Panc1 (cell line): ENCODE results near the gene LENEP. TPM values are rescaled to one million over a fixed set of nuclear protein-coding genes. Genes with fewer than 3 reads are reported as not detected.
A peak's percentile ranks its signal among the peaks of the same experiment; 100 is the strongest.
"Not testable (repeated sequence)": the region's sequence is repeated elsewhere in the genome, so short reads cannot be mapped to it uniquely, and the experiment has no call there.

Experiments
- ATAC-seq: fragments of 200-7000 bp; cut with Tn5 transposase; 2 replicates; pipeline ENCODE4 v1.9.1; 2020; ENCODE audit warnings: mild to moderate bottlenecking, moderate library complexity
- BruUV-seq: library from RNA; stranded (reverse); fragments of 400-500 nt; replicated peaks from 2 replicates; lab custom pipeline; 2021; lab: Mats Ljungman, UMichigan
- CTCF ChIA-PET: fragments of 300-600 bp; sonication (Branson Sonifier 250); formaldehyde crosslinking; loops from one replicate; lab custom pipeline; 2022; ENCODE audit warnings: antibody characterized with exemption; lab: Charles Lee
- POLR2A ChIA-PET: fragments of 300-600 bp; sonication (Branson Sonifier 250); formaldehyde crosslinking; loops from one replicate; lab custom pipeline; 2022; ENCODE audit warnings: antibody characterized with exemption; lab: Charles Lee
- DNase-seq: peaks from one replicate; pipeline ENCODE4 v3.0.0-alpha.2; 2010; ENCODE audit warnings: low read depth, low spot score
- H3K27ac ChIP-seq: 2 replicates; pipeline ENCODE4 v1.5.1; 2011; ENCODE audit warnings: mild to moderate bottlenecking, low read length, inconsistent platforms
- H3K27me3 ChIP-seq: fragments of 200-500 bp; sonication (Bioruptor generic); 2 replicates; pipeline ENCODE4 v1.6.0; 2014; ENCODE audit warnings: low read length, inconsistent platforms; ENCODE audit not compliant: control insufficient read depth, insufficient read depth
- H3K36me3 ChIP-seq: fragments of 200-500 bp; sonication (Bioruptor generic); 2 replicates; pipeline ENCODE4 v1.5.1; 2014; ENCODE audit warnings: inconsistent platforms, mild to moderate bottlenecking, low read length, moderate library complexity; ENCODE audit not compliant: control insufficient read depth, insufficient read depth
- H3K4me1 ChIP-seq: 2 replicates; pipeline ENCODE4 v1.5.1; 2011; ENCODE audit warnings: inconsistent platforms, mild to moderate bottlenecking, low read length, moderate library complexity; ENCODE audit not compliant: control insufficient read depth, insufficient read depth
- H3K4me3 ChIP-seq, 2 experiments: 2 replicates each; pipeline ENCODE4 v1.5.1; 2011 to 2012; ENCODE audit warnings: low read depth in 2 of 2, low read length in 2 of 2, mild to moderate bottlenecking in 2 of 2, inconsistent platforms in 1 of 2, moderate library complexity in 1 of 2
- H3K9me3 ChIP-seq: fragments of 200-500 bp; sonication (Bioruptor generic); 2 replicates; pipeline ENCODE4 v1.5.1; 2014; ENCODE audit warnings: low read depth, mild to moderate bottlenecking, inconsistent platforms, low read length, moderate library complexity; ENCODE audit not compliant: control insufficient read depth, insufficient read depth
- POLR2AphosphoS5 ChIP-seq: IDR thresholded peaks from 2 replicates; pipeline ENCODE4 v1.6.1; 2012; ENCODE audit warnings: mild to moderate bottlenecking, low read depth, low read length, moderate library complexity
- SIN3A ChIP-seq: IDR thresholded peaks from 2 replicates; pipeline ENCODE4 v1.6.1; 2012; ENCODE audit warnings: low read depth, mild to moderate bottlenecking, low read length, moderate library complexity, borderline replicate concordance; ENCODE audit not compliant: insufficient read depth
- TCF7L2 ChIP-seq: IDR thresholded peaks from 2 replicates; pipeline ENCODE4 v1.6.1; 2011; ENCODE audit warnings: mild to moderate bottlenecking, low read depth, low read length, inconsistent platforms
- in situ Hi-C: cut with HindIII; loops from 2 replicates; pipeline ENCODE4 v1.10.0; 2016; ENCODE audit warnings: low sequenced_read_pairs, low pct_unique_long_range_greater_than_20kb
- intact Hi-C: fragments of 100-400 bp; cut with micrococcal nuclease; formaldehyde crosslinking; loops from one replicate; pipeline ENCODE4 v1.10.0; 2022; ENCODE audit not compliant: unreplicated experiment
- total RNA-seq: library from RNA; stranded (reverse); gene quantifications from one replicate; pipeline ENCODE4 v1.2.1, GENCODE V29; 2021; ENCODE audit not compliant: unreplicated experiment
- TF ChIP-seq, protein P1 (sequence below), 2 experiments: IDR thresholded peaks; 2 replicates each; pipeline ENCODE4 v1.6.1; 2011 to 2012; ENCODE audit warnings: low read depth in 2 of 2, control low read depth in 1 of 2, low read length in 1 of 2, mild to moderate bottlenecking in 1 of 2, moderate library complexity in 1 of 2; ENCODE audit not compliant: insufficient read depth in 1 of 2
- TF ChIP-seq, protein P2 (sequence below): fragments of 450-650 bp; IDR thresholded peaks from 2 replicates; pipeline ENCODE4 v1.5.1; 2017; ENCODE audit warnings: mild to moderate bottlenecking

Gene LENEP
- total RNA-seq, 1 experiment from 2014 or later = 0.67 TPM

DNA sequence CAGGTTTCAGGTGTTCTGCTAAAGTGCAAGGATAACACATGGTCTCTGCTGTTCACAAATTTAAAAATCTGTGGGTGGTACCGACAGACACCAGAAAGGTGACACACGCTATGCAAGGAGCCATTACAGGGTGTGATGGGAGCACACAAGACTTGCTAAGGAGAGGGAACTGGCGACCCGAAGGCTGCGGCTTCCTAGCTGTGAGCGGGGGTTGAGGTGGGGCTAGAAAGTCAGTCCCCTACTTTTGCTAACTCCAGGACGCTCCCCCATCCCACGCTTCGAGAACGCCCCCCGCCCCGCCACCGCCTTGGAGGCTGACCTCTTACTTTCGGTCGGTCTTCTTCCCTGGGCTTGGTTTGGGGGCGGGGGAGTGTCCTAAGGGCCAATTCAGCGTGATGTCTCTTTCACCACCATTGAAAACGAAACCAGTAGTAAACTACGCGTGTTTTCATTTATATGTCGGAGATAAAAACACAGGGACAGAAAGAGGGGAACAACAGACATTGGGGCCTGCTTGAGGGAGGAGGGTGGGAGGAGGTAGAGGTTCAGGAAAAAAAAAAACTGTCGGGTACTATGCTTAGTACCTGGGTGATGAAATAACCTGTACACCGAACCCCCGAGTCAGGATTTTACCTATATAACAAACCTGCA is 17.9 kb upstream of the LENEP start:
- CTCF ChIA-PET = interaction anchor here (1.0 kb wide), 1 partner anchor 42 kb away, joined by 3 read pairs; no protein-coding TSS in a partner anchor
- TF ChIP-seq SIN3A (no peak), POLR2AphosphoS5 (no peak), TCF7L2 (no peak)
- TF ChIP-seq, protein P1, sequence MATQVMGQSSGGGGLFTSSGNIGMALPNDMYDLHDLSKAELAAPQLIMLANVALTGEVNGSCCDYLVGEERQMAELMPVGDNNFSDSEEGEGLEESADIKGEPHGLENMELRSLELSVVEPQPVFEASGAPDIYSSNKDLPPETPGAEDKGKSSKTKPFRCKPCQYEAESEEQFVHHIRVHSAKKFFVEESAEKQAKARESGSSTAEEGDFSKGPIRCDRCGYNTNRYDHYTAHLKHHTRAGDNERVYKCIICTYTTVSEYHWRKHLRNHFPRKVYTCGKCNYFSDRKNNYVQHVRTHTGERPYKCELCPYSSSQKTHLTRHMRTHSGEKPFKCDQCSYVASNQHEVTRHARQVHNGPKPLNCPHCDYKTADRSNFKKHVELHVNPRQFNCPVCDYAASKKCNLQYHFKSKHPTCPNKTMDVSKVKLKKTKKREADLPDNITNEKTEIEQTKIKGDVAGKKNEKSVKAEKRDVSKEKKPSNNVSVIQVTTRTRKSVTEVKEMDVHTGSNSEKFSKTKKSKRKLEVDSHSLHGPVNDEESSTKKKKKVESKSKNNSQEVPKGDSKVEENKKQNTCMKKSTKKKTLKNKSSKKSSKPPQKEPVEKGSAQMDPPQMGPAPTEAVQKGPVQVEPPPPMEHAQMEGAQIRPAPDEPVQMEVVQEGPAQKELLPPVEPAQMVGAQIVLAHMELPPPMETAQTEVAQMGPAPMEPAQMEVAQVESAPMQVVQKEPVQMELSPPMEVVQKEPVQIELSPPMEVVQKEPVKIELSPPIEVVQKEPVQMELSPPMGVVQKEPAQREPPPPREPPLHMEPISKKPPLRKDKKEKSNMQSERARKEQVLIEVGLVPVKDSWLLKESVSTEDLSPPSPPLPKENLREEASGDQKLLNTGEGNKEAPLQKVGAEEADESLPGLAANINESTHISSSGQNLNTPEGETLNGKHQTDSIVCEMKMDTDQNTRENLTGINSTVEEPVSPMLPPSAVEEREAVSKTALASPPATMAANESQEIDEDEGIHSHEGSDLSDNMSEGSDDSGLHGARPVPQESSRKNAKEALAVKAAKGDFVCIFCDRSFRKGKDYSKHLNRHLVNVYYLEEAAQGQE (IDR thresholded peaks at IDR 0.05; ENCODE audit: insufficient read depth in 1 of 2, low read depth in 2 of 2, low read length in 1 of 2) = no peak
- TF ChIP-seq, protein P2, sequence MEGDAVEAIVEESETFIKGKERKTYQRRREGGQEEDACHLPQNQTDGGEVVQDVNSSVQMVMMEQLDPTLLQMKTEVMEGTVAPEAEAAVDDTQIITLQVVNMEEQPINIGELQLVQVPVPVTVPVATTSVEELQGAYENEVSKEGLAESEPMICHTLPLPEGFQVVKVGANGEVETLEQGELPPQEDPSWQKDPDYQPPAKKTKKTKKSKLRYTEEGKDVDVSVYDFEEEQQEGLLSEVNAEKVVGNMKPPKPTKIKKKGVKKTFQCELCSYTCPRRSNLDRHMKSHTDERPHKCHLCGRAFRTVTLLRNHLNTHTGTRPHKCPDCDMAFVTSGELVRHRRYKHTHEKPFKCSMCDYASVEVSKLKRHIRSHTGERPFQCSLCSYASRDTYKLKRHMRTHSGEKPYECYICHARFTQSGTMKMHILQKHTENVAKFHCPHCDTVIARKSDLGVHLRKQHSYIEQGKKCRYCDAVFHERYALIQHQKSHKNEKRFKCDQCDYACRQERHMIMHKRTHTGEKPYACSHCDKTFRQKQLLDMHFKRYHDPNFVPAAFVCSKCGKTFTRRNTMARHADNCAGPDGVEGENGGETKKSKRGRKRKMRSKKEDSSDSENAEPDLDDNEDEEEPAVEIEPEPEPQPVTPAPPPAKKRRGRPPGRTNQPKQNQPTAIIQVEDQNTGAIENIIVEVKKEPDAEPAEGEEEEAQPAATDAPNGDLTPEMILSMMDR = no peak
- POLR2A ChIA-PET = interaction anchor here (0.7 kb wide), 1 partner anchor 21 kb away, joined by 3 read pairs; no protein-coding TSS in a partner anchor
- Histone ChIP-seq H3K36me3 (peaks cover 11% of the 10 kb centered on the region), H3K27me3 (no peaks in the 10 kb centered on the region), H3K4me3 (peak overlapping the region; percentile 77 to 88), H3K27ac (peak overlapping the region; percentile 98), H3K4me1 (peaks cover 44% of the 10 kb centered on the region), H3K9me3 (no peaks in the 10 kb centered on the region)
- BruUV-seq = TSS peak; percentile 87
- intact Hi-C loops (no loop called here), in situ Hi-C loops (no loop called here)
- DNase-seq = no peak
- no peak for ATAC-seq

DNA sequence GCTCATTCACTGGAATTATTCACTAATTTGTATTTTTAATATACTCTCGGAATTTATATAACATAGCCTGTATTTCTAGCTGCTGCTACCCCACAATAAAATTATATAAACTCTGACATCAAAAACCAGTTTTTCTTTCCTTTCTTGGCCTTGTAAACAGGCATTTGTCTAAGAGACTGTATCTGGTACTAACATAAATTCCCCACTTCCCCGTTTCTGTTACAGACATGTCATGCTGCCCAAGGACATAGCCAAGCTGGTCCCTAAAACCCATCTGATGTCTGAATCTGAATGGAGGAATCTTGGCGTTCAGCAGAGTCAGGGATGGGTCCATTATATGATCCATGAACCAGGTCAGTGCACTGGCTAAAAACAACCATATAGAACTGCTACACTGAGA is 15.6 kb upstream of the LENEP start:
- H3K9me3 ChIP-seq, BruUV-seq, POLR2A ChIA-PET, ATAC-seq, H3K4me3 ChIP-seq, in situ Hi-C loops, CTCF ChIA-PET, H3K27me3 ChIP-seq, intact Hi-C loops, DNase-seq: not testable (repeated sequence)
- H3K27ac ChIP-seq = peak overlapping the region; percentile 98
- peaks cover 13% of the 10 kb centered on the region for H3K36me3 ChIP-seq
- H3K4me1 ChIP-seq = peaks cover 32% of the 10 kb centered on the region

DNA sequence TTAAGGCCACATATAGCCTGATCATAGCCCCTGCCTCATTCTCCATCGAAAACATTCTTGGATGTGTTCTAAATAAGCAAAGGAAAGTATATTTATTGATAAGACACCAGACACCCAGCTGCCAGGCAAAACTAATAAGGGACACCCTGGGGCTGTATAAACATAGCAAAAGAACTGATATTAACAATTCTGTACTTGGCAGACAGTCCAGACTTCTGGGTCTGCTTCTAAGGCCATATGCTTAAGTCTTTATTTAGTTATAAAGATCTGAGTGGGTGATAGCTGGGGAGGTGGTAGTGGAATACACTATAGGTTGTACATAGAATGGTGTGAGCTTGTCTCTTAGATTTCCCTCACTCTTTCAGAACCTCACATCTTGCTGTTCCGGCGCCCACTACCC is 15.0 kb upstream of the LENEP start:
- ChIA-PET CTCF (no interaction called here), POLR2A (no interaction called here)
- H3K36me3 ChIP-seq = peaks cover 13% of the 10 kb centered on the region
- no peak for DNase-seq
- no TSS peak for BruUV-seq
- TF ChIP-seq, protein P2 = no peak
- TF ChIP-seq, protein P1 (IDR thresholded peaks at IDR 0.05; ENCODE audit: insufficient read depth in 1 of 2, low read depth in 2 of 2, low read length in 1 of 2) = no peak
- TF ChIP-seq TCF7L2 (no peak), POLR2AphosphoS5 (no peak), SIN3A (no peak)
- in situ Hi-C loops (no loop called here), intact Hi-C loops (no loop called here)
- H3K27ac ChIP-seq = peak overlapping the region; percentile 37; the same call in 1 of the 2 replicates
- no peak overlapping the region for H3K4me3 ChIP-seq
- H3K4me1 ChIP-seq = peaks cover 29% of the 10 kb centered on the region
- no peak for ATAC-seq
- H3K27me3 ChIP-seq = no peaks in the 10 kb centered on the region
- H3K9me3 ChIP-seq = no peaks in the 10 kb centered on the region
